ENCODE results near the gene ATXN1.

DNA sequence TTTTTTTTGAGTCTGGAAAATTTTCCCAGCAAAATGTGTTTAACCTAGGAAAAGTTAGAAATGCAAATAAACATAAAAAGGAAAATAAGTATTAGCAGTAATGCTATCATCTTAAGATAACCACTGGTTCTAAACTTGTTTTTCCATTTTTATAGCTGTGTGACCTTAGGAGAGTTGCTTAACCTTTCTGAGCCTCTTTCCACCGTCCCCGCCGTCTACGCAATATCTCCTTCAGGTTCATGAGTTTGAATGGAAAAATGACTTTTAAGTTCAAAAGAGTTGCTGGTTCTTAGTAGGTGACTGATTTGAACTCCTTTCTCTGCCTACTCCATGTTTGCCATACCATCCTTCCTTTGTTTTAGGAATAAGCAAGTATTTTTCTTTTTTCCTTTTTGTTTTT, 478.9 kb downstream of the ATXN1 start:
- no peak for TF ChIP-seq POLR2AphosphoS5 (IDR thresholded peaks at IDR 0.05; ENCODE audit: low read depth)
- TF ChIP-seq, protein P1, sequence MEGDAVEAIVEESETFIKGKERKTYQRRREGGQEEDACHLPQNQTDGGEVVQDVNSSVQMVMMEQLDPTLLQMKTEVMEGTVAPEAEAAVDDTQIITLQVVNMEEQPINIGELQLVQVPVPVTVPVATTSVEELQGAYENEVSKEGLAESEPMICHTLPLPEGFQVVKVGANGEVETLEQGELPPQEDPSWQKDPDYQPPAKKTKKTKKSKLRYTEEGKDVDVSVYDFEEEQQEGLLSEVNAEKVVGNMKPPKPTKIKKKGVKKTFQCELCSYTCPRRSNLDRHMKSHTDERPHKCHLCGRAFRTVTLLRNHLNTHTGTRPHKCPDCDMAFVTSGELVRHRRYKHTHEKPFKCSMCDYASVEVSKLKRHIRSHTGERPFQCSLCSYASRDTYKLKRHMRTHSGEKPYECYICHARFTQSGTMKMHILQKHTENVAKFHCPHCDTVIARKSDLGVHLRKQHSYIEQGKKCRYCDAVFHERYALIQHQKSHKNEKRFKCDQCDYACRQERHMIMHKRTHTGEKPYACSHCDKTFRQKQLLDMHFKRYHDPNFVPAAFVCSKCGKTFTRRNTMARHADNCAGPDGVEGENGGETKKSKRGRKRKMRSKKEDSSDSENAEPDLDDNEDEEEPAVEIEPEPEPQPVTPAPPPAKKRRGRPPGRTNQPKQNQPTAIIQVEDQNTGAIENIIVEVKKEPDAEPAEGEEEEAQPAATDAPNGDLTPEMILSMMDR (IDR thresholded peaks at IDR 0.05; ENCODE audit: insufficient read depth, low read length) = no peak

Data from HL-60 (cell line).